ENCODE results near the gene UGCG. TPM values are rescaled to one million over a fixed set of nuclear protein-coding genes. Genes with fewer than 3 reads are reported as not detected.

Gene UGCG
- total RNA-seq, 1 donor: 121 TPM

DNA sequence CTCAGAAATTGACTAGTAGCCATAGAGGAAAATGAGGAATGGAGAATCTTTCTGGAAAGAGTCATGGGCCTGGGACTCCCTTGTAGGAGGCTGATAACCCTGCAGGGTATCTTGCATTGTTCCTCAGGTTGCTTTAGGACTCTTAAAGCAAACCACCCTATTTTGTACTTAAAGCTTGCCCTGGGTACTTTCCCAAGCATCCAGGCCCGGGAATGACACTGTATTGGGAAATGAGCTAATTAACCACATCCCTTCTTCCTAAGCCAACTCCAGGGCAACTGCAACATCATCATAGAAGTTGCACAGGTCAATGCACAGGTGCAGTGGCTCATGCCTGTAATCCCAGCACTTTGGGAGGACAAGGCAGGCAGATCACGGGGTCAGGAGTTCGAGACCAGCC, 55.9 kb downstream of the UGCG start:
- H3K4me2 ChIP-seq (ENCODE audit: insufficient read depth, low read length): no peak overlapping the region
- no peaks in the 10 kb centered on the region for H3K79me2 ChIP-seq (ENCODE audit: insufficient read depth, low read length)
- H3K9me3 ChIP-seq (ENCODE audit: low read depth, low read length): no peaks in the 10 kb centered on the region
- no peaks in the 10 kb centered on the region for H3K27me3 ChIP-seq (ENCODE audit: insufficient read depth, low read length)
- H3K4me3 ChIP-seq (ENCODE audit: insufficient read depth, low read length): no peak overlapping the region
- peak; percentile 58 for DNase-seq (ENCODE audit: insufficient read length, low spot score, missing footprints)
- H3K36me3 ChIP-seq (ENCODE audit: insufficient read depth, low read length): no peaks in the 10 kb centered on the region
- no peak for TF ChIP-seq CTCF (IDR thresholded peaks at IDR 0.05; ENCODE audit: extremely low read depth, low read depth, low read length)
- no peak overlapping the region for H2AFZ ChIP-seq (ENCODE audit: low read length)
- peak overlapping the region; percentile 78 for H3K27ac ChIP-seq (ENCODE audit: low read depth, low read length)
- peaks cover 23% of the 10 kb centered on the region for H3K4me1 ChIP-seq (ENCODE audit: insufficient read depth, low read length)
- H4K20me1 ChIP-seq (ENCODE audit: insufficient read depth, low read length): no peaks in the 10 kb centered on the region

DNA sequence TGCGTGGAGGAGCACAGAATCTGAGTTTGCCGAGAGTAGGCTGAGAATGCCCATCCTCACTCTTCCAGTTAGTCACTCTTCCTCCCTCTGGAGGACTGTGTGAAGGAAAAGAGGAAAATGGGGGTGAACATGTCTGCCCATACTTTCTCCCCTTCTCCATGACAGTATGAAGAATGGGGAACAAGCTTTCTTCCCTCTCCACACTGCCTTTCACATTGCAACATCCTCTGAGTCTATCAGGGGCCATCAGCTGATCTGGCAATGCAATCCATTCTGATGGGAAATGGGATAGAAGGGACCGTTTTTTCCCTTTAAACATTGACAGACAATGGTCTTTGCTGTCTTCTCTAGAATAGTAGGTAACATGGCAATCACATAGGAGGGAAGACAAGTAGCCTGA, 56.8 kb downstream of the UGCG start:
- no peaks in the 10 kb centered on the region for H3K27me3 ChIP-seq (ENCODE audit: insufficient read depth, low read length)
- H3K79me2 ChIP-seq (ENCODE audit: insufficient read depth, low read length): no peaks in the 10 kb centered on the region
- no peaks in the 10 kb centered on the region for H3K9me3 ChIP-seq (ENCODE audit: low read depth, low read length)
- H3K4me2 ChIP-seq (ENCODE audit: insufficient read depth, low read length): no peak overlapping the region
- H3K4me3 ChIP-seq (ENCODE audit: insufficient read depth, low read length): no peak overlapping the region
- H3K36me3 ChIP-seq (ENCODE audit: insufficient read depth, low read length): no peaks in the 10 kb centered on the region
- no peak overlapping the region for H2AFZ ChIP-seq (ENCODE audit: low read length)
- peak overlapping the region; percentile 32 for H3K27ac ChIP-seq (ENCODE audit: low read depth, low read length)
- H3K4me1 ChIP-seq (ENCODE audit: insufficient read depth, low read length): peaks cover 31% of the 10 kb centered on the region
- peak; percentile 9 for DNase-seq (ENCODE audit: insufficient read length, low spot score, missing footprints)
- H4K20me1 ChIP-seq (ENCODE audit: insufficient read depth, low read length): no peaks in the 10 kb centered on the region
- TF ChIP-seq CTCF (IDR thresholded peaks at IDR 0.05; ENCODE audit: extremely low read depth, low read depth, low read length): no peak

DNA sequence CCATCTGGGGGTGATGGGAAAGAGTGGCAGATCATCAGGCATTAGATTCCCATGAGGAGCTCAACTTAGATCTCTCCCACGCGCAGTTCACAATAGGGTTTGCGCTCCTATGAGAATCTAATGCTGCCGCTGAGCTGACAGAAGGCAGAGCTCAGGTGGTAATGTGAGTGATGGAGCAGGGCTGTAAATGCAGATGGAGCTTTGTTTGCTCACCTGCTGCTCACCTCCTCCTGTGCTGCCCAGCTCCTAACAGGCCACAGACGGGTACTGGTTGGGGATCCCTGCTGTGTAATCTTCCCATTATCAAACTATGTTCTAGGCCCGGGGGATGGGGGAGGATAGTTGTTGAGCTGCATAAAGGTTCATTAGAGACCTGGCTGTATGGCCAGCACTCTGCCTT, 58.4 kb downstream of the UGCG start:
- no peak overlapping the region for H2AFZ ChIP-seq (ENCODE audit: low read length)
- H3K9me3 ChIP-seq (ENCODE audit: low read depth, low read length): no peaks in the 10 kb centered on the region
- H3K79me2 ChIP-seq (ENCODE audit: insufficient read depth, low read length): no peaks in the 10 kb centered on the region
- no peak overlapping the region for H3K4me3 ChIP-seq (ENCODE audit: insufficient read depth, low read length)
- H3K27me3 ChIP-seq (ENCODE audit: insufficient read depth, low read length): no peaks in the 10 kb centered on the region
- no peaks in the 10 kb centered on the region for H4K20me1 ChIP-seq (ENCODE audit: insufficient read depth, low read length)
- H3K4me2 ChIP-seq (ENCODE audit: insufficient read depth, low read length): no peak overlapping the region
- no peak overlapping the region for H3K27ac ChIP-seq (ENCODE audit: low read depth, low read length)
- H3K36me3 ChIP-seq (ENCODE audit: insufficient read depth, low read length): no peaks in the 10 kb centered on the region
- H3K4me1 ChIP-seq (ENCODE audit: insufficient read depth, low read length): peaks cover 34% of the 10 kb centered on the region
- TF ChIP-seq CTCF (IDR thresholded peaks at IDR 0.05; ENCODE audit: extremely low read depth, low read depth, low read length): no peak
- peak; percentile 45 for DNase-seq (ENCODE audit: insufficient read length, low spot score, missing footprints)

DNA sequence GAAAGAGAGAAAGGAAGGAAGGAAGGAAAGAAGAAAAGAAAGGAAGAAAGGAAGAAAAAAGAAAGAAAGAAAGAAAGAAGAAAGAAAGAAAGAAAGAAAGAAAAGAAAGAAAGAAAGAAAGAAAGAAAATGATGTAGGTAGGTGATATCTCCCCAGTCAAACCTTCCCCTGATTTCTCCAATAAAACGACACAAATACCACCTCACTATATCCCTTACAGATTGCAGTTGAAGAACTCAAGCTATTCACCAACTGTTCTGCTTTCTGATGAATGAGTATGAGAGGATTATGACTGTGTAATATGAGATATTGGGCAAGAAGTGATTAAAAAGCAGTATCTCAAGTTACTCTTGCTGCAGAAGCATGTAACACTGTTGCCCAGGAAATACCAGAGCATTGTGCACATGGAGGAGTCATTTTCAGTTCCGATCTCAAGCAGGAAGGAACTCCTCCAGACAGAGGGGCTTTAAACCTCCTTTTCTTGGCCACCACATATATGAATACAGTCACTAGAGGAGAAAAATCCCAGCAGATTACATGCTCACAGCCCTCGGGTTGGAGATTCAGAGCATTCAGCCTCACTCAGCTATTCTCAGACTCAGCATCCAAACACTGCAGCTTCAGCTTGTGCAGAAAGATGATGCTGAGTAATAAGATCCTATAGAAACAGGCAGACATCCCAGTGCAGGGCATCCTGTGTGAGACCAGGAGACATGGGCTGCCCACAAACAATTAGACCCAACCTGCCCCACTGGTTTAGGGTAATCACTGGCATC, 61.4 kb downstream of the UGCG start:
- Histone ChIP-seq H3K79me2 (ENCODE audit: insufficient read depth, low read length) (no peaks in the 10 kb centered on the region), H3K27ac (ENCODE audit: low read depth, low read length) (peak overlapping the region; percentile 98), H3K27me3 (ENCODE audit: insufficient read depth, low read length) (no peaks in the 10 kb centered on the region), H3K4me1 (ENCODE audit: insufficient read depth, low read length) (peaks cover 43% of the 10 kb centered on the region), H3K4me2 (ENCODE audit: insufficient read depth, low read length) (peak overlapping the region; percentile 71), H3K9me3 (ENCODE audit: low read depth, low read length) (no peaks in the 10 kb centered on the region), H3K36me3 (ENCODE audit: insufficient read depth, low read length) (no peaks in the 10 kb centered on the region), H4K20me1 (ENCODE audit: insufficient read depth, low read length) (no peaks in the 10 kb centered on the region), H2AFZ (ENCODE audit: low read length) (no peak overlapping the region), H3K4me3 (ENCODE audit: insufficient read depth, low read length) (peak overlapping the region; percentile 38)
- peak; percentile 81 for DNase-seq (ENCODE audit: insufficient read length, low spot score, missing footprints)
- TF ChIP-seq CTCF (IDR thresholded peaks at IDR 0.05; ENCODE audit: extremely low read depth, low read depth, low read length): no peak

Data from osteoblast (primary cell).